Neural cell (in vitro differentiated cells): ENCODE results near the gene RARRES2. TPM values are rescaled to one million over a fixed set of nuclear protein-coding genes. Genes with fewer than 3 reads are reported as not detected.

Experiments used
- H2AFZ ChIP-seq: fragments of 200-600, 300-800 bp; sonication (generic), shearing (Covaris generic); 2 replicates; pipeline ENCODE4 v1.6.0; 2014; ENCODE audit warnings: low read depth, mild to moderate bottlenecking, antibody characterized with exemption, low read length, moderate library complexity
- H3F3A ChIP-seq: fragments of 200-600 bp; shearing (Covaris generic); 2 replicates; pipeline ENCODE4 v1.6.1; 2016; ENCODE audit warnings: mild to moderate bottlenecking, moderate library complexity, mixed read lengths, antibody characterized with exemption, low read length; ENCODE audit not compliant: insufficient read depth, poor library complexity, severe bottlenecking
- H3K27ac ChIP-seq: fragments of 200-600, 300-800 bp; sonication (generic), shearing (Covaris generic); 2 replicates; pipeline ENCODE4 v1.5.1; 2014; ENCODE audit warnings: mild to moderate bottlenecking, low read length, moderate library complexity
- H3K27me3 ChIP-seq: fragments of 300-800, 200-600 bp; sonication (generic), shearing (Covaris generic); 2 replicates; pipeline ENCODE4 v1.6.0; 2014; ENCODE audit warnings: mild to moderate bottlenecking, low read depth, low read length, moderate library complexity; ENCODE audit not compliant: insufficient read depth
- H3K36me3 ChIP-seq: fragments of 300-800, 200-600 bp; sonication (generic), shearing (Covaris generic); 2 replicates; pipeline ENCODE4 v1.5.1; 2014; ENCODE audit warnings: mild to moderate bottlenecking, antibody characterized with exemption, low read length, moderate library complexity; ENCODE audit not compliant: insufficient read depth
- H3K4me2 ChIP-seq: fragments of 300-800, 200-600 bp; sonication (generic), shearing (Covaris generic); 2 replicates; pipeline ENCODE4 v1.6.0; 2014; ENCODE audit warnings: mild to moderate bottlenecking, low read length
- H3K4me3 ChIP-seq: fragments of 300-800, 200-600 bp; sonication (generic), shearing (Covaris generic); 2 replicates; pipeline ENCODE4 v1.5.1; 2014; ENCODE audit warnings: mild to moderate bottlenecking, low read length, moderate library complexity
- H3K79me2 ChIP-seq: fragments of 200-600 bp; shearing (Covaris generic); replicated peaks from 2 replicates; pipeline ENCODE4 v1.6.0; 2014; ENCODE audit warnings: mild to moderate bottlenecking, low read length, moderate library complexity; ENCODE audit not compliant: insufficient read depth
- H3K9ac ChIP-seq: fragments of 300-800, 200-600 bp; sonication (generic), shearing (Covaris generic); 2 replicates; pipeline ENCODE4 v1.6.1; 2016; ENCODE audit warnings: mild to moderate bottlenecking, low read length, mixed read lengths
- H3K9me2 ChIP-seq: fragments of 200-600 bp; shearing (Covaris generic); 2 replicates; pipeline ENCODE4 v1.6.1; 2016; ENCODE audit warnings: mild to moderate bottlenecking, low read length, mixed read lengths; ENCODE audit not compliant: insufficient read depth
- H3K9me3 ChIP-seq: fragments of 200-600, 300-800 bp; sonication (generic), shearing (Covaris generic); 2 replicates; pipeline ENCODE4 v1.6.1; 2016; ENCODE audit warnings: mild to moderate bottlenecking, mixed run types, low read length, moderate library complexity, mixed read lengths
- H4K20me1 ChIP-seq: fragments of 200-600 bp; shearing (Covaris generic); 2 replicates; pipeline ENCODE4 v1.6.1; 2016; ENCODE audit warnings: mild to moderate bottlenecking, mixed run types; ENCODE audit not compliant: insufficient read depth
- CTCF ChIP-seq: fragments of 450-650 bp; IDR thresholded peaks from 2 replicates; pipeline ENCODE4 v1.5.1; 2014; ENCODE audit warnings: antibody characterized with exemption, mild to moderate bottlenecking, moderate library complexity; ENCODE audit not compliant: poor library complexity, severe bottlenecking
- EP300 ChIP-seq: fragments of 450-650 bp; conservative IDR thresholded peaks from 2 replicates; pipeline ENCODE4 v1.6.1; 2014; ENCODE audit warnings: antibody characterized with exemption, mild to moderate bottlenecking, moderate library complexity; ENCODE audit not compliant: poor library complexity, severe bottlenecking
- EZH2 ChIP-seq: fragments of 200-600, 300-800 bp; shearing (Covaris generic), sonication (generic); IDR thresholded peaks from 2 replicates; pipeline ENCODE4 v1.6.1; 2014; ENCODE audit warnings: antibody characterized with exemption, low read length, borderline replicate concordance, mild to moderate bottlenecking; ENCODE audit not compliant: insufficient read depth, poor library complexity, severe bottlenecking
- MXI1 ChIP-seq: fragments of 450-650 bp; conservative IDR thresholded peaks from 2 replicates; pipeline ENCODE4 v1.6.1; 2014; ENCODE audit warnings: antibody characterized with exemption, mild to moderate bottlenecking; ENCODE audit not compliant: poor library complexity, severe bottlenecking
- POLR2AphosphoS5 ChIP-seq: IDR thresholded peaks from 2 replicates; pipeline ENCODE4 v1.6.1; 2012
- RAD21 ChIP-seq: fragments of 450-650 bp; conservative IDR thresholded peaks from 2 replicates; pipeline ENCODE4 v1.6.1; 2014; ENCODE audit warnings: antibody characterized with exemption, mild to moderate bottlenecking, moderate library complexity
- REST ChIP-seq: IDR thresholded peaks from 2 replicates; pipeline ENCODE4 v1.6.1; 2012; ENCODE audit warnings: borderline replicate concordance
- SMC3 ChIP-seq: fragments of 450-650 bp; conservative IDR thresholded peaks from 2 replicates; pipeline ENCODE4 v1.6.1; 2014; ENCODE audit warnings: antibody characterized with exemption, mild to moderate bottlenecking, moderate library complexity; ENCODE audit not compliant: poor library complexity
- TAF1 ChIP-seq: IDR thresholded peaks from 2 replicates; pipeline ENCODE4 v1.6.1; 2012; ENCODE audit warnings: low read depth
- polyA plus RNA-seq: library from polyadenylated mRNA; depleted of rRNA; stranded (reverse); fragments of >200 nt; gene quantifications from 2 replicates; pipeline ENCODE4 v1.2.3, GENCODE V29; 2014

The RARRES2 gene
- polyA plus RNA-seq, 1 donor from 2014 or later: 0.71 TPM

- no peak overlapping the region for H2AFZ ChIP-seq
- H3K4me3 ChIP-seq: no peak overlapping the region
- no peaks in the 10 kb centered on the region for H3K79me2 ChIP-seq
- H3K9me2 ChIP-seq: no peaks in the 10 kb centered on the region
- H3K9me3 ChIP-seq: no peaks in the 10 kb centered on the region
- H3K4me2 ChIP-seq: no peak overlapping the region
- H3K27me3 ChIP-seq: no peaks in the 10 kb centered on the region
- no peaks in the 10 kb centered on the region for H3K36me3 ChIP-seq
- H3K9ac ChIP-seq: no peak overlapping the region
- H4K20me1 ChIP-seq: no peaks in the 10 kb centered on the region
- no peaks in the 10 kb centered on the region for H3F3A ChIP-seq
- TF ChIP-seq CTCF (no peak), EZH2 (no peak), TAF1 (no peak), MXI1 (no peak), POLR2AphosphoS5 (no peak), RAD21 (no peak), SMC3 (no peak), EP300 (no peak), REST (no peak)
- H3K27ac ChIP-seq: no peak overlapping the region
Measured at GRCh38 chr7:150325901-150326300, 15.5 kb downstream of the RARRES2 start.

- Histone ChIP-seq H3K9ac (no peak overlapping the region), H2AFZ (no peak overlapping the region), H3K4me2 (no peak overlapping the region), H3F3A (no peaks in the 10 kb centered on the region), H3K9me2 (no peaks in the 10 kb centered on the region), H3K79me2 (no peaks in the 10 kb centered on the region), H3K36me3 (no peaks in the 10 kb centered on the region), H3K9me3 (no peaks in the 10 kb centered on the region), H3K4me3 (no peak overlapping the region), H3K27me3 (no peaks in the 10 kb centered on the region), H4K20me1 (no peaks in the 10 kb centered on the region), H3K27ac (no peak overlapping the region)
- no peak for TF ChIP-seq REST
Measured at GRCh38 chr7:150325110-150325611, 16.3 kb downstream of the RARRES2 start.
